CD14-positive monocyte (primary cell): ENCODE measurements around the gene TTC28. TPM values are rescaled to one million over a fixed set of nuclear protein-coding genes. Genes with fewer than 3 reads are reported as not detected.

ENCODE experiments used
- DNase-seq, 3 donors: peaks; one replicate each; pipeline ENCODE4 v3.0.0-alpha.2; 2011 to 2022
- H2AFZ ChIP-seq: 2 replicates; pipeline ENCODE4 v1.6.0; 2012; ENCODE audit warnings: mild to moderate bottlenecking, low read depth, low read length, inconsistent platforms; ENCODE audit not compliant: insufficient read depth, poor library complexity, severe bottlenecking
- H3K27ac ChIP-seq, 2 donors: 1 replicate in 1 of 2; 2 replicates in 1 of 2; pipeline ENCODE4 v1.5.1; 2012 to 2013; ENCODE audit warnings: low read length in 2 of 2, control low read depth in 1 of 2, inconsistent platforms in 1 of 2, low read depth in 1 of 2, mild to moderate bottlenecking in 1 of 2
- H3K27me3 ChIP-seq, 2 donors: one replicate each; pipeline versions ENCODE4 v1.6.0 to v1.6.1; 2011 to 2013; ENCODE audit warnings: low read length in 2 of 2; ENCODE audit not compliant: control insufficient read depth in 2 of 2, insufficient read depth in 2 of 2
- H3K36me3 ChIP-seq, 2 donors: replicated peaks in 1 of 2; 1 replicate in 1 of 2; 2 replicates in 1 of 2; pipeline versions ENCODE4 v1.5.1 to v1.6.1; 2012 to 2013; ENCODE audit warnings: low read length in 2 of 2, control low read depth in 1 of 2, inconsistent platforms in 1 of 2, mild to moderate bottlenecking in 1 of 2; ENCODE audit not compliant: insufficient read depth in 2 of 2, control insufficient read depth in 1 of 2
- H3K4me1 ChIP-seq, 2 donors: 1 replicate in 1 of 2; 2 replicates in 1 of 2; pipeline versions ENCODE4 v1.5.1 to v1.6.1; 2012 to 2013; ENCODE audit warnings: low read length in 2 of 2, control low read depth in 1 of 2, inconsistent platforms in 1 of 2, mild to moderate bottlenecking in 1 of 2, moderate library complexity in 1 of 2; ENCODE audit not compliant: insufficient read depth in 2 of 2, control insufficient read depth in 1 of 2
- H3K4me2 ChIP-seq: replicated peaks from 2 replicates; pipeline ENCODE3; 2012; ENCODE audit warnings: low read length, moderate library complexity, mild to moderate bottlenecking; ENCODE audit not compliant: poor library complexity, severe bottlenecking; ENCODE audit errors: extremely low read depth
- H3K4me3 ChIP-seq, 3 experiments: fragments of 200-600 bp in 1 of 3; sonication (generic) in 1 of 3; replicated peaks in 1 of 3; 1 replicate in 2 of 3; 2 replicates in 1 of 3; pipeline ENCODE4 v1.5.1; 2011 to 2013; ENCODE audit warnings: low read length in 3 of 3, mild to moderate bottlenecking in 3 of 3, control low read depth in 2 of 3, low read depth in 2 of 3, inconsistent platforms in 1 of 3, moderate library complexity in 1 of 3
- H3K79me2 ChIP-seq: 2 replicates; pipeline ENCODE4 v1.6.0; 2012; ENCODE audit warnings: mild to moderate bottlenecking, control low read depth, inconsistent platforms, low read length, moderate library complexity; ENCODE audit not compliant: insufficient read depth
- H3K9ac ChIP-seq: 2 replicates; pipeline ENCODE4 v1.6.0; 2017; ENCODE audit warnings: low read length, mild to moderate bottlenecking; ENCODE audit not compliant: insufficient read depth, poor library complexity, severe bottlenecking
- H3K9me3 ChIP-seq, 2 donors: replicated peaks in 1 of 2; 1 replicate in 1 of 2; 2 replicates in 1 of 2; pipeline versions ENCODE4 v1.5.1 to v1.6.1; 2012 to 2013; ENCODE audit warnings: low read length in 2 of 2, control low read depth in 1 of 2; ENCODE audit not compliant: control insufficient read depth in 1 of 2, insufficient read depth in 1 of 2
- H4K20me1 ChIP-seq: 2 replicates; pipeline ENCODE4 v1.6.0; 2012; ENCODE audit warnings: mild to moderate bottlenecking, low read length, control low read depth, moderate library complexity; ENCODE audit not compliant: insufficient read depth
- H3K27ac Mint-ChIP-seq, 7 donors: one replicate each; pipeline ENCODE4 v1.8.0; 2020; ENCODE audit warnings: mild to moderate bottlenecking in 7 of 7, mixed read lengths in 7 of 7, moderate library complexity in 6 of 7, inconsistent platforms in 2 of 7
- H3K27me3 Mint-ChIP-seq, 3 donors: one replicate each; pipeline ENCODE4 v1.8.0; 2021 to 2022; ENCODE audit warnings: low read depth in 3 of 3, mild to moderate bottlenecking in 3 of 3, mixed read lengths in 3 of 3, moderate library complexity in 3 of 3, inconsistent platforms in 1 of 3
- H3K36me3 Mint-ChIP-seq, 2 donors: one replicate each; pipeline ENCODE4 v1.8.0; 2020; ENCODE audit warnings: mixed read lengths in 2 of 2, inconsistent platforms in 1 of 2, mild to moderate bottlenecking in 1 of 2
- H3K4me1 Mint-ChIP-seq: one replicate; pipeline ENCODE4 v1.8.0; 2020; ENCODE audit warnings: mild to moderate bottlenecking, mixed read lengths
- H3K4me3 Mint-ChIP-seq, 2 donors: one replicate each; pipeline ENCODE4 v1.8.0; 2020; ENCODE audit warnings: mild to moderate bottlenecking in 2 of 2, mixed read lengths in 2 of 2, moderate library complexity in 1 of 2
- H3K9me3 Mint-ChIP-seq, 7 donors: one replicate each; pipeline ENCODE4 v1.8.0; 2020 to 2022; ENCODE audit warnings: mixed read lengths in 7 of 7, mild to moderate bottlenecking in 6 of 7, moderate library complexity in 6 of 7, inconsistent platforms in 2 of 7
- CTCF ChIP-seq: fragments of 200-600 bp; IDR thresholded peaks from one replicate; pipeline ENCODE4 v1.8.0; 2022; ENCODE audit warnings: antibody characterized with exemption, mild to moderate bottlenecking
- WGBS: methylation state at CpG from one replicate; pipeline ENCODE4 v1.1.5; 2013; ENCODE audit warnings: missing lambda C conversion rate; ENCODE audit not compliant: insufficient coverage; 5-methylcytosine and 5-hydroxymethylcytosine counted together
- intact Hi-C, 2 donors: fragments of 100-400 bp; cut with micrococcal nuclease; formaldehyde crosslinking; loops; one replicate each; pipeline versions ENCODE4 v1.15.0 to v1.15.1; 2023
- polyA plus RNA-seq, 3 donors: library from polyadenylated mRNA; depleted of rRNA in 1 of 3; unstranded in 2 of 3; stranded (reverse) in 1 of 3; fragments of 300-500 nt in 2 of 3; fragments of >200 nt in 1 of 3; fragmentation: Illumina TruSeq in 2 of 3; gene quantifications; 1 replicate in 2 of 3; 2 replicates in 1 of 3; pipeline ENCODE4 v1.2.3, GENCODE V29; 2012 to 2021

The TTC28 gene
- polyA plus RNA-seq, 3 donors: 0.24 to 0.61 TPM; not detected in 1

- no peak for DNase-seq
- intact Hi-C loops: no loop called here
- peaks cover 0 to 4% (median 0%) of the 10 kb centered on the region in 3 donors for H3K27me3 Mint-ChIP-seq
Measured at GRCh38 chr22:28137036-28137435, 542.6 kb downstream of the TTC28 start.

GRCh38 chr22:28132466-28132865 is 547.2 kb downstream of the TTC28 start:
- Mint-ChIP-seq H3K27me3 (no peaks in the 10 kb centered on the region), H3K4me1 (no peaks in the 10 kb centered on the region), H3K9me3 (peaks cover 0 to 11% (median 0%) of the 10 kb centered on the region in 7 donors), H3K27ac (no peak overlapping the region), H3K36me3 (no peaks in the 10 kb centered on the region), H3K4me3 (no peak overlapping the region)
- no peaks in the 10 kb centered on the region for H3K4me1 ChIP-seq
- intact Hi-C loops: no loop called here
- H3K27ac ChIP-seq: no peak overlapping the region
- no peak for TF ChIP-seq CTCF
- no peak for DNase-seq
- no peaks in the 10 kb centered on the region for H4K20me1 ChIP-seq
- H3K9ac ChIP-seq: no peak overlapping the region
- WGBS: no CpG with 5 or more reads among the region's 2 CpGs
- H3K27me3 ChIP-seq: no peaks in the 10 kb centered on the region
- no peaks in the 10 kb centered on the region for H3K79me2 ChIP-seq
- no peak overlapping the region for H3K4me2 ChIP-seq
- no peak overlapping the region for H2AFZ ChIP-seq
- no peaks in the 10 kb centered on the region for H3K36me3 ChIP-seq
- no peak overlapping the region for H3K4me3 ChIP-seq
- H3K9me3 ChIP-seq: no peaks in the 10 kb centered on the region

More at GRCh38 chr22:28137036-28137435, 542.6 kb downstream of the TTC28 start:
- no peaks in the 10 kb centered on the region for H3K4me1 ChIP-seq
- no peaks in the 10 kb centered on the region for H3K36me3 Mint-ChIP-seq
- H3K27ac ChIP-seq: no peak overlapping the region
- no peak overlapping the region for H3K9ac ChIP-seq
- no peak overlapping the region for H3K4me3 Mint-ChIP-seq
- H3K79me2 ChIP-seq: no peaks in the 10 kb centered on the region
- H3K27ac Mint-ChIP-seq: no peak overlapping the region
- H3K36me3 ChIP-seq: no peaks in the 10 kb centered on the region
- H3K9me3 Mint-ChIP-seq: peaks cover 0 to 11% (median 0%) of the 10 kb centered on the region in 7 donors
- no CpG with 5 or more reads among the region's 3 CpGs for WGBS
- no peak overlapping the region for H3K4me2 ChIP-seq
- no peak overlapping the region for H3K4me3 ChIP-seq
- no peaks in the 10 kb centered on the region for H3K4me1 Mint-ChIP-seq
- H2AFZ ChIP-seq: no peak overlapping the region
- no peak for TF ChIP-seq CTCF
- no peaks in the 10 kb centered on the region for H4K20me1 ChIP-seq
- no peaks in the 10 kb centered on the region for H3K27me3 ChIP-seq
- no peaks in the 10 kb centered on the region for H3K9me3 ChIP-seq
